ENCODE data around the gene BRAF.

- no peak for TF ChIP-seq CTCF (optimal IDR thresholded peaks at IDR 0.05 in 1 of 3, IDR thresholded peaks at IDR 0.05 in 1 of 3, conservative IDR thresholded peaks at IDR 0.05 in 1 of 3; ENCODE audit: extremely low read depth in 1 of 3, insufficient read depth in 2 of 3, low read length in 3 of 3)
- TF ChIP-seq EZH2 (IDR thresholded peaks at IDR 0.05; ENCODE audit: low read length), result no peak
Measured at GRCh38 chr7:140867467-140868462, 57.0 kb downstream of the BRAF start.
